Common myeloid progenitor, CD34-positive (primary cell): ENCODE results near the gene SPAG17.

Experiments
- CTCF ChIA-PET: fragments of 350-600 bp; sonication (Branson Sonifier 250); formaldehyde crosslinking; loops from one replicate; lab custom pipeline; 2021; ENCODE audit warnings: antibody characterized with exemption; lab: Charles Lee
- POLR2A ChIA-PET: fragments of 350-600 bp; sonication (Branson Sonifier 250); formaldehyde crosslinking; loops from one replicate; lab custom pipeline; 2021; ENCODE audit warnings: antibody characterized with exemption; lab: Charles Lee
- DNase-seq, 3 donors: peaks; one replicate each; pipeline versions ENCODE4 v3.0.0 to v3.0.0-alpha.2; 2013
- H3K27ac ChIP-seq, 2 experiments: 1 replicate in 1 of 2; 2 replicates in 1 of 2; pipeline ENCODE4 v1.7.0; 2013; ENCODE audit warnings: inconsistent platforms in 2 of 2, low read length in 2 of 2, mild to moderate bottlenecking in 2 of 2, low read depth in 1 of 2, moderate library complexity in 1 of 2; ENCODE audit not compliant: severe bottlenecking in 2 of 2, insufficient read depth in 1 of 2, poor library complexity in 1 of 2
- H3K27me3 ChIP-seq, 5 experiments: replicated peaks in 2 of 5; 1 replicate in 3 of 5; 2 replicates in 2 of 5; pipeline versions ENCODE4 v1.6.1 to v1.7.0; 2013; ENCODE audit warnings: low read length in 4 of 5, mild to moderate bottlenecking in 2 of 5, moderate library complexity in 2 of 5, inconsistent platforms in 1 of 5; ENCODE audit not compliant: insufficient read depth in 5 of 5, control insufficient read depth in 4 of 5
- H3K36me3 ChIP-seq, 4 experiments: 1 replicate in 2 of 4; 2 replicates in 2 of 4; pipeline versions ENCODE4 v1.6.1 to v1.7.0; 2013; ENCODE audit warnings: low read length in 3 of 4, control low read depth in 1 of 4, mild to moderate bottlenecking in 1 of 4; ENCODE audit not compliant: control insufficient read depth in 4 of 4, insufficient read depth in 4 of 4
- H3K4me1 ChIP-seq, 4 experiments: 1 replicate in 3 of 4; 2 replicates in 1 of 4; pipeline versions ENCODE4 v1.6.1 to v1.7.1; 2013; ENCODE audit warnings: low read length in 3 of 4, mild to moderate bottlenecking in 3 of 4, control low read depth in 1 of 4, inconsistent platforms in 1 of 4, moderate library complexity in 1 of 4; ENCODE audit not compliant: control insufficient read depth in 4 of 4, insufficient read depth in 4 of 4; ENCODE audit errors: control extremely low read depth in 1 of 4
- H3K4me3 ChIP-seq, 7 experiments: 1 replicate in 4 of 7; 2 replicates in 3 of 7; pipeline versions ENCODE4 v1.5.1 to v1.7.0; 2013; ENCODE audit warnings: mild to moderate bottlenecking in 7 of 7, low read length in 6 of 7, moderate library complexity in 6 of 7, inconsistent platforms in 2 of 7, low read depth in 2 of 7, control low read depth in 1 of 7; ENCODE audit not compliant: insufficient read depth in 4 of 7, control insufficient read depth in 1 of 7; ENCODE audit errors: extremely low read depth in 1 of 7
- H3K9me3 ChIP-seq, 5 experiments: 1 replicate in 4 of 5; 2 replicates in 1 of 5; pipeline versions ENCODE4 v1.6.1 to v1.7.1; 2013; ENCODE audit warnings: low read length in 4 of 5, mild to moderate bottlenecking in 2 of 5, inconsistent platforms in 1 of 5, low read depth in 1 of 5, moderate library complexity in 1 of 5; ENCODE audit not compliant: control insufficient read depth in 4 of 5, insufficient read depth in 2 of 5; ENCODE audit errors: control extremely low read depth in 1 of 5
- WGBS: methylation state at CpG from one replicate; pipeline ENCODE4 v1.1.5; 2013; ENCODE audit not compliant: insufficient coverage; 5-methylcytosine and 5-hydroxymethylcytosine counted together

Gene SPAG17

GRCh38 chr1:118128761-118129160 lies 56.3 kb downstream of the SPAG17 start:
- Histone ChIP-seq H3K9me3 (peaks cover 0 to 5% (median 0%) of the 10 kb centered on the region in 5 experiments), H3K4me1 (no peaks in the 10 kb centered on the region), H3K4me3 (no peak overlapping the region), H3K27me3 (peaks cover 0 to 2% (median 0%) of the 10 kb centered on the region in 5 experiments), H3K27ac (no peak overlapping the region), H3K36me3 (no peaks in the 10 kb centered on the region)
- WGBS = 89% methylated on average over 1 of the region's 1 CpG
- ChIA-PET CTCF (interaction anchor here (1.2 kb wide), 1 partner anchor 23 kb away, joined by 4 read pairs; no protein-coding TSS in a partner anchor), POLR2A (no interaction called here)
- no peak for DNase-seq

- H3K27me3 ChIP-seq = peaks cover 0 to 2% (median 0%) of the 10 kb centered on the region in 5 experiments
- POLR2A ChIA-PET = no interaction called here
- H3K27ac ChIP-seq = no peak overlapping the region
- DNase-seq = no peak
- H3K4me1 ChIP-seq = no peaks in the 10 kb centered on the region
- H3K4me3 ChIP-seq = no peak overlapping the region
- H3K36me3 ChIP-seq = no peaks in the 10 kb centered on the region
- 100% methylated on average over 1 of the region's 3 CpGs for WGBS
- H3K9me3 ChIP-seq = peaks cover 0 to 2% (median 0%) of the 10 kb centered on the region in 5 experiments
- CTCF ChIA-PET = no interaction called here
Measured at GRCh38 chr1:118124064-118124463, 61.0 kb downstream of the SPAG17 start.

GRCh38 chr1:118123116-118123839 lies 61.8 kb downstream of the SPAG17 start:
- H3K27me3 ChIP-seq = no peaks in the 10 kb centered on the region
- ChIA-PET CTCF (no interaction called here), POLR2A (no interaction called here)
- no peak overlapping the region for H3K4me3 ChIP-seq
- H3K36me3 ChIP-seq = no peaks in the 10 kb centered on the region
- no peak overlapping the region for H3K27ac ChIP-seq
- DNase-seq = no peak
- peaks cover 0 to 2% (median 0%) of the 10 kb centered on the region in 5 experiments for H3K9me3 ChIP-seq
- 94% methylated on average over 2 of the region's 3 CpGs for WGBS
- H3K4me1 ChIP-seq = no peaks in the 10 kb centered on the region

GRCh38 chr1:118122234-118123004 lies 62.6 kb downstream of the SPAG17 start:
- Histone ChIP-seq H3K27ac (no peak overlapping the region), H3K36me3 (no peaks in the 10 kb centered on the region), H3K4me1 (no peaks in the 10 kb centered on the region), H3K4me3 (no peak overlapping the region), H3K9me3 (peaks cover 0 to 2% (median 0%) of the 10 kb centered on the region in 5 experiments), H3K27me3 (no peaks in the 10 kb centered on the region)
- no peak for DNase-seq
- CTCF ChIA-PET = no interaction called here
- POLR2A ChIA-PET = no interaction called here
- 100% methylated on average over 2 of the region's 4 CpGs for WGBS

GRCh38 chr1:118118873-118119463 lies 66.1 kb downstream of the SPAG17 start:
- no peaks in the 10 kb centered on the region for H3K27me3 ChIP-seq
- H3K9me3 ChIP-seq = no peaks in the 10 kb centered on the region
- H3K4me1 ChIP-seq = no peaks in the 10 kb centered on the region
- DNase-seq = no peak
- H3K4me3 ChIP-seq = no peak overlapping the region
- no peak overlapping the region for H3K27ac ChIP-seq
- ChIA-PET POLR2A (no interaction called here), CTCF (interaction anchor here (1.0 kb wide), 1 partner anchor 24 kb away, joined by 3 read pairs; no protein-coding TSS in a partner anchor)
- WGBS = no CpG with 5 or more reads among the region's 2 CpGs
- H3K36me3 ChIP-seq = no peaks in the 10 kb centered on the region

GRCh38 chr1:118118469-118118868 lies 66.6 kb downstream of the SPAG17 start:
- CTCF ChIA-PET = no interaction called here
- Histone ChIP-seq H3K36me3 (no peaks in the 10 kb centered on the region), H3K27me3 (no peaks in the 10 kb centered on the region), H3K4me3 (no peak overlapping the region), H3K9me3 (no peaks in the 10 kb centered on the region), H3K27ac (no peak overlapping the region), H3K4me1 (no peaks in the 10 kb centered on the region)
- POLR2A ChIA-PET = no interaction called here
- WGBS = 87% methylated on average over 5 of the region's 5 CpGs
- no peak for DNase-seq

GRCh38 chr1:118117521-118117920 lies 67.5 kb downstream of the SPAG17 start:
- no peaks in the 10 kb centered on the region for H3K27me3 ChIP-seq
- no peaks in the 10 kb centered on the region for H3K9me3 ChIP-seq
- POLR2A ChIA-PET = no interaction called here
- no peak overlapping the region for H3K4me3 ChIP-seq
- no peak for DNase-seq
- H3K27ac ChIP-seq = no peak overlapping the region
- 93% methylated on average over 3 of the region's 4 CpGs for WGBS
- H3K4me1 ChIP-seq = no peaks in the 10 kb centered on the region
- H3K36me3 ChIP-seq = no peaks in the 10 kb centered on the region
- CTCF ChIA-PET = no interaction called here
